HEK293 (cell line): ENCODE data around the gene FKBP14.
A peak's percentile ranks its signal among the peaks of the same experiment; 100 is the strongest.

Experiments
- CTCF ChIA-PET: fragments of 350-600 bp; formaldehyde crosslinking; extraction: SDS; loops from one replicate; lab custom pipeline; 2021; ENCODE audit warnings: antibody characterized with exemption; lab: Yijun Ruan, JAX
- POLR2A ChIA-PET: fragments of 300-600 bp; formaldehyde crosslinking; extraction: SDS; loops from one replicate; lab custom pipeline; 2020; ENCODE audit warnings: antibody characterized with exemption, inconsistent platforms; lab: Yijun Ruan, JAX
- H3K27ac ChIP-seq: fragments of 200-500 bp; sonication (Bioruptor generic); 2 replicates; pipeline ENCODE4 v1.5.1; 2014; ENCODE audit warnings: low read depth, low read length, control low read depth, inconsistent platforms; ENCODE audit errors: extremely low read depth
- H3K36me3 ChIP-seq, 2 experiments: fragments of 200-500 bp in 1 of 2; sonication (Bioruptor generic) in 1 of 2; 1 replicate in 1 of 2; 2 replicates in 1 of 2; pipeline ENCODE4 v1.5.1; 2014 to 2017; ENCODE audit warnings: inconsistent platforms in 2 of 2, low read length in 2 of 2; ENCODE audit not compliant: control insufficient read depth in 2 of 2, insufficient read depth in 1 of 2
- H3K4me1 ChIP-seq: fragments of 200-500 bp; sonication (Bioruptor generic); 2 replicates; pipeline ENCODE4 v1.5.1; 2014; ENCODE audit warnings: mild to moderate bottlenecking, low read length, inconsistent platforms; ENCODE audit not compliant: control insufficient read depth, insufficient read depth
- H3K4me3 ChIP-seq: 2 replicates; pipeline ENCODE4 v1.5.1; 2011; ENCODE audit warnings: low read depth, mild to moderate bottlenecking, control low read depth, low read length, moderate library complexity
- H3K9me3 ChIP-seq: fragments of 200-500 bp; sonication (Bioruptor generic); 2 replicates; pipeline ENCODE4 v1.5.1; 2014; ENCODE audit warnings: low read depth, low read length, inconsistent platforms; ENCODE audit not compliant: control insufficient read depth, insufficient read depth
- HOXD13 ChIP-seq: sonication (generic); formaldehyde crosslinking; IDR thresholded peaks from 2 replicates; pipeline ENCODE4 v1.8.0; 2022; ENCODE audit warnings: missing genetic modification reagents, borderline replicate concordance
- MYNN ChIP-seq: fragments of 450-650 bp; formaldehyde crosslinking; IDR thresholded peaks from 2 replicates; pipeline ENCODE4 v1.5.1; 2016; ENCODE audit warnings: missing biosample characterization, missing genetic modification characterization, borderline replicate concordance
- SP3 ChIP-seq: fragments of 450-650 bp; formaldehyde crosslinking; IDR thresholded peaks from 2 replicates; pipeline ENCODE4 v1.5.1; 2016; ENCODE audit warnings: missing biosample characterization, missing genetic modification characterization
- SP7 ChIP-seq: fragments of 450-650 bp; formaldehyde crosslinking; IDR thresholded peaks from 2 replicates; pipeline ENCODE4 v1.5.1; 2016; ENCODE audit warnings: missing biosample characterization, missing genetic modification characterization
- YY1 ChIP-seq: fragments of 450-650 bp; formaldehyde crosslinking; IDR thresholded peaks from 2 replicates; pipeline ENCODE4 v1.5.1; 2018; ENCODE audit warnings: missing biosample characterization, missing genetic modification characterization
- ZBTB1 ChIP-seq: fragments of 450-650 bp; formaldehyde crosslinking; IDR thresholded peaks from 2 replicates; pipeline ENCODE4 v1.5.1; 2016; ENCODE audit warnings: missing biosample characterization, missing genetic modification characterization
- ZEB2 ChIP-seq: fragments of 450-650 bp; formaldehyde crosslinking; IDR thresholded peaks from 2 replicates; pipeline ENCODE4 v1.5.1; 2016; ENCODE audit warnings: missing biosample characterization, missing genetic modification characterization
- ZIC2 ChIP-seq: fragments of 450-650 bp; formaldehyde crosslinking; IDR thresholded peaks from 2 replicates; pipeline ENCODE4 v1.5.1; 2016; ENCODE audit warnings: missing biosample characterization, missing genetic modification characterization
- ZNF140 ChIP-seq: fragments of 450-650 bp; formaldehyde crosslinking; IDR thresholded peaks from 2 replicates; pipeline ENCODE4 v1.5.1; 2016; ENCODE audit warnings: missing biosample characterization, missing genetic modification characterization
- ZNF155 ChIP-seq: fragments of 450-650 bp; formaldehyde crosslinking; IDR thresholded peaks from 2 replicates; pipeline ENCODE4 v1.5.1; 2016; ENCODE audit warnings: missing biosample characterization, missing genetic modification characterization
- ZNF19 ChIP-seq: fragments of 450-650 bp; formaldehyde crosslinking; IDR thresholded peaks from 2 replicates; pipeline ENCODE4; 2016; ENCODE audit warnings: missing biosample characterization, missing genetic modification characterization, low read depth
- ZNF23 ChIP-seq: fragments of 450-650 bp; formaldehyde crosslinking; IDR thresholded peaks from 2 replicates; pipeline ENCODE4 v1.5.1; 2016; ENCODE audit warnings: missing biosample characterization, missing genetic modification characterization, borderline replicate concordance
- ZNF24 ChIP-seq: fragments of 450-650 bp; formaldehyde crosslinking; IDR thresholded peaks from 2 replicates; pipeline ENCODE4 v1.5.1; 2016; ENCODE audit warnings: missing biosample characterization, missing genetic modification characterization
- ZNF324 ChIP-seq: fragments of 450-650 bp; formaldehyde crosslinking; IDR thresholded peaks from 2 replicates; pipeline ENCODE4 v1.5.1; 2016; ENCODE audit warnings: missing biosample characterization, missing genetic modification characterization
- ZNF341 ChIP-seq: fragments of 450-650 bp; formaldehyde crosslinking; IDR thresholded peaks from 2 replicates; pipeline ENCODE4; 2016; ENCODE audit warnings: low read depth, missing biosample characterization, missing genetic modification characterization
- ZNF626 ChIP-seq: fragments of 450-650 bp; sonication (Bioruptor Pico); formaldehyde crosslinking; IDR thresholded peaks from 2 replicates; pipeline ENCODE4 v1.5.1; 2018; ENCODE audit warnings: missing biosample characterization, missing genetic modification characterization, inconsistent platforms
- ZNF660 ChIP-seq: fragments of 450-650 bp; IDR thresholded peaks from 2 replicates; pipeline ENCODE4 v1.5.1; 2018; ENCODE audit warnings: missing biosample characterization, mild to moderate bottlenecking, missing genetic modification characterization
- ZNF843 ChIP-seq: fragments of 450-650 bp; formaldehyde crosslinking; IDR thresholded peaks from 2 replicates; pipeline ENCODE4 v1.5.1; 2016; ENCODE audit warnings: missing biosample characterization, missing genetic modification characterization
- ZXDB ChIP-seq: fragments of 450-650 bp; formaldehyde crosslinking; IDR thresholded peaks from 2 replicates; pipeline ENCODE4 v1.5.1; 2016; ENCODE audit warnings: missing biosample characterization, missing genetic modification characterization
- TF ChIP-seq, protein P1 (sequence below): fragments of 450-650 bp; IDR thresholded peaks from 2 replicates; pipeline ENCODE4 v1.5.1; 2018; ENCODE audit warnings: missing biosample characterization, mild to moderate bottlenecking, missing genetic modification characterization
- TF ChIP-seq, protein P2 (sequence below): fragments of 450-650 bp; formaldehyde crosslinking; IDR thresholded peaks from 2 replicates; pipeline ENCODE4 v1.5.1; 2016; ENCODE audit warnings: missing biosample characterization, missing genetic modification characterization
- TF ChIP-seq, protein P3 (sequence below): fragments of 450-650 bp; formaldehyde crosslinking; IDR thresholded peaks from 2 replicates; pipeline ENCODE4 v1.5.1; 2016; ENCODE audit warnings: missing biosample characterization, missing genetic modification characterization
- TF ChIP-seq, protein P4 (sequence below): sonication (generic); formaldehyde crosslinking; IDR thresholded peaks from 2 replicates; pipeline ENCODE4 v1.8.1; 2022; ENCODE audit warnings: mild to moderate bottlenecking, moderate library complexity, missing genetic modification reagents
- TF ChIP-seq, protein P5 (sequence below): fragments of 450-650 bp; formaldehyde crosslinking; IDR thresholded peaks from 2 replicates; pipeline ENCODE4 v1.5.1; 2016; ENCODE audit warnings: missing biosample characterization, missing genetic modification characterization, borderline replicate concordance

Gene FKBP14, protein sequence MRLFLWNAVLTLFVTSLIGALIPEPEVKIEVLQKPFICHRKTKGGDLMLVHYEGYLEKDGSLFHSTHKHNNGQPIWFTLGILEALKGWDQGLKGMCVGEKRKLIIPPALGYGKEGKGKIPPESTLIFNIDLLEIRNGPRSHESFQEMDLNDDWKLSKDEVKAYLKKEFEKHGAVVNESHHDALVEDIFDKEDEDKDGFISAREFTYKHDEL

DNA sequence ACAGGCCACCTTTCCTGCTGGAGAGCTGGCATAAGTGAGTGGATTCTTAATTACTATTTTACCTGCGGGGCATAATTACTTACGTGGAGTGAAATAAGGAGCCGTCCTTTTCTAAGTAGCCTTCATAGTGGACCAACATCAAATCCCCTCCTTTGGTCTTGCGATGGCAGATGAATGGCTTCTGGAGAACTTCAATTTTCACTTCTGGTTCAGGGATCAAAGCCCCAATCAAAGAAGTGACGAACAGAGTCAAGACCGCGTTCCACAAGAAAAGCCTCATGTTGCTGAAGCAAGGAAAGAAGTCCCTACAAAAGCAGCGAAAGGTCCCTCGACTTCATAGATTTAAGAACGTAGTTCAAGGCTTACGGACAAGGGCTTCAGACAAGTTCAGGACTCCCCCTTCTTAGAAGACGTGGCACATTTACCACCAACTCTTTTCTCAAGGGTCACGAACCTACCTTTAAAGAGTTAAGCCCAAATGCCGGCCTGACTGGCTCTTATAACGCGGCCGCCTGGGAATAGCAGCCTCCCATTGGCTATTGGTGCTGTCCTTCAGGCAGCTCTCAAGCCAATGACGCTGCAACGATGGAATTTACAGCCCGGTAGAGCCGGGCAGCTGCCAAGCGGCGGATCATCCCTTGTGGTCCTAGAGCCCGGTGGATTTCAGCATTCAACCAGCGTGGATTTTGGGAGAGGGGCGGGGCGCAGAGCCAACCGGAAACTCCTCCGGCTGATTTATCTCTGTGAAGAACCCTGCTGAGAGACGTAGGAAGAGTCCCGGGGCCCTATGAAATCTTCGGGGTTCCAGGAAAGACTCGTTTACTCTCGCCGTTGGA, at the start of gene FKBP14:
Gene FKBP14 (minus strand): TSS at position 474 of the 836 bp plus-strand sequence. CDS start 194 bp downstream, at position 280.
- H3K4me3 ChIP-seq, result peak within 1 kb of the TSS; percentile 88
- H3K36me3 ChIP-seq, result no peaks in the 10 kb centered on the region; a peak in 1 of 3 replicates
- POLR2A ChIA-PET, result interaction anchor here (0.7 to 1.4 kb wide), 2 partner anchors 37 to 38 kb away, joined by 3 to 4 read pairs; partner anchors contain the start of gene SCRN1
- H3K9me3 ChIP-seq, result no peaks in the 10 kb centered on the region
- CTCF ChIA-PET, result interaction anchor here (0.8 kb wide), 1 partner anchor 144 kb away, joined by 3 read pairs; no protein-coding TSS in a partner anchor
- peaks cover 10% of the 10 kb centered on the region; the same call in 1 of the 2 replicates for H3K4me1 ChIP-seq
- peak within 1 kb of the TSS; percentile 47 for H3K27ac ChIP-seq
- peak; percentile 54; the same call in 1 of the 2 replicates for TF ChIP-seq ZXDB (tag by site-specific recombination)
- TF ChIP-seq SP3, result peak; percentile 63
- no peak for TF ChIP-seq ZBTB1 (tag by site-specific recombination)
- peak; percentile 78; the same call in 1 of the 2 replicates for TF ChIP-seq ZIC2 (tag by site-specific recombination)
- TF ChIP-seq MYNN (tag by site-specific recombination), result peak; percentile 100
- peak; percentile 51; the same call in 1 of the 2 replicates for TF ChIP-seq ZEB2
- no peak for TF ChIP-seq ZNF626 (tag by site-specific recombination)
- TF ChIP-seq HOXD13 (CRISPR knock-in tag), result peak; percentile 91
- peak; percentile 49; the same call in 1 of the 2 replicates for TF ChIP-seq ZNF341 (tag by site-specific recombination)
- TF ChIP-seq, protein P1, sequence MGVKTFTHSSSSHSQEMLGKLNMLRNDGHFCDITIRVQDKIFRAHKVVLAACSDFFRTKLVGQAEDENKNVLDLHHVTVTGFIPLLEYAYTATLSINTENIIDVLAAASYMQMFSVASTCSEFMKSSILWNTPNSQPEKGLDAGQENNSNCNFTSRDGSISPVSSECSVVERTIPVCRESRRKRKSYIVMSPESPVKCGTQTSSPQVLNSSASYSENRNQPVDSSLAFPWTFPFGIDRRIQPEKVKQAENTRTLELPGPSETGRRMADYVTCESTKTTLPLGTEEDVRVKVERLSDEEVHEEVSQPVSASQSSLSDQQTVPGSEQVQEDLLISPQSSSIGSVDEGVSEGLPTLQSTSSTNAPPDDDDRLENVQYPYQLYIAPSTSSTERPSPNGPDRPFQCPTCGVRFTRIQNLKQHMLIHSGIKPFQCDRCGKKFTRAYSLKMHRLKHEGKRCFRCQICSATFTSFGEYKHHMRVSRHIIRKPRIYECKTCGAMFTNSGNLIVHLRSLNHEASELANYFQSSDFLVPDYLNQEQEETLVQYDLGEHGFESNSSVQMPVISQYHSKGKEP (tag by site-specific recombination), result no peak
- TF ChIP-seq SP7 (tag by site-specific recombination), result peak; percentile 40; the same call in 1 of the 2 replicates
- TF ChIP-seq, protein P2, sequence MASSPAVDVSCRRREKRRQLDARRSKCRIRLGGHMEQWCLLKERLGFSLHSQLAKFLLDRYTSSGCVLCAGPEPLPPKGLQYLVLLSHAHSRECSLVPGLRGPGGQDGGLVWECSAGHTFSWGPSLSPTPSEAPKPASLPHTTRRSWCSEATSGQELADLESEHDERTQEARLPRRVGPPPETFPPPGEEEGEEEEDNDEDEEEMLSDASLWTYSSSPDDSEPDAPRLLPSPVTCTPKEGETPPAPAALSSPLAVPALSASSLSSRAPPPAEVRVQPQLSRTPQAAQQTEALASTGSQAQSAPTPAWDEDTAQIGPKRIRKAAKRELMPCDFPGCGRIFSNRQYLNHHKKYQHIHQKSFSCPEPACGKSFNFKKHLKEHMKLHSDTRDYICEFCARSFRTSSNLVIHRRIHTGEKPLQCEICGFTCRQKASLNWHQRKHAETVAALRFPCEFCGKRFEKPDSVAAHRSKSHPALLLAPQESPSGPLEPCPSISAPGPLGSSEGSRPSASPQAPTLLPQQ (tag by site-specific recombination), result peak; percentile 32; the same call in 1 of the 2 replicates
- no peak; the same call in 1 of the 2 replicates for TF ChIP-seq ZNF660 (tag by site-specific recombination)
- no peak for TF ChIP-seq ZNF19 (tag by site-specific recombination)
- TF ChIP-seq, protein P3, sequence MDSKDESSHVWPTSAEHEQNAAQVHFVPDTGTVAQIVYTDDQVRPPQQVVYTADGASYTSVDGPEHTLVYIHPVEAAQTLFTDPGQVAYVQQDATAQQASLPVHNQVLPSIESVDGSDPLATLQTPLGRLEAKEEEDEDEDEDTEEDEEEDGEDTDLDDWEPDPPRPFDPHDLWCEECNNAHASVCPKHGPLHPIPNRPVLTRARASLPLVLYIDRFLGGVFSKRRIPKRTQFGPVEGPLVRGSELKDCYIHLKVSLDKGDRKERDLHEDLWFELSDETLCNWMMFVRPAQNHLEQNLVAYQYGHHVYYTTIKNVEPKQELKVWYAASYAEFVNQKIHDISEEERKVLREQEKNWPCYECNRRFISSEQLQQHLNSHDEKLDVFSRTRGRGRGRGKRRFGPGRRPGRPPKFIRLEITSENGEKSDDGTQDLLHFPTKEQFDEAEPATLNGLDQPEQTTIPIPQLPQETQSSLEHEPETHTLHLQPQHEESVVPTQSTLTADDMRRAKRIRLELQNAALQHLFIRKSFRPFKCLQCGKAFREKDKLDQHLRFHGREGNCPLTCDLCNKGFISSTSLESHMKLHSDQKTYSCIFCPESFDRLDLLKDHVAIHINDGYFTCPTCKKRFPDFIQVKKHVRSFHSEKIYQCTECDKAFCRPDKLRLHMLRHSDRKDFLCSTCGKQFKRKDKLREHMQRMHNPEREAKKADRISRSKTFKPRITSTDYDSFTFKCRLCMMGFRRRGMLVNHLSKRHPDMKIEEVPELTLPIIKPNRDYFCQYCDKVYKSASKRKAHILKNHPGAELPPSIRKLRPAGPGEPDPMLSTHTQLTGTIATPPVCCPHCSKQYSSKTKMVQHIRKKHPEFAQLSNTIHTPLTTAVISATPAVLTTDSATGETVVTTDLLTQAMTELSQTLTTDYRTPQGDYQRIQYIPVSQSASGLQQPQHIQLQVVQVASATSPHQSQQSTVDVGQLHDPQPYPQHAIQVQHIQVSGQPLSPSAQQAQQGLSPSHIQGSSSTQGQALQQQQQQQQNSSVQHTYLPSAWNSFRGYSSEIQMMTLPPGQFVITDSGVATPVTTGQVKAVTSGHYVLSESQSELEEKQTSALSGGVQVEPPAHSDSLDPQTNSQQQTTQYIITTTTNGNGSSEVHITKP (tag by site-specific recombination), result peak; percentile 65; the same call in 1 of the 2 replicates
- TF ChIP-seq ZNF140 (tag by site-specific recombination), result no peak
- TF ChIP-seq YY1 (tag by site-specific recombination), result no peak
- TF ChIP-seq ZNF23 (tag by site-specific recombination), result no peak
- TF ChIP-seq ZNF843 (tag by site-specific recombination), result no peak
- 0 out of 2 replicates have a peak, but pooled peaks have one; percentile 35 for TF ChIP-seq ZNF324
- no peak for TF ChIP-seq ZNF155 (tag by site-specific recombination)
- TF ChIP-seq, protein P4, sequence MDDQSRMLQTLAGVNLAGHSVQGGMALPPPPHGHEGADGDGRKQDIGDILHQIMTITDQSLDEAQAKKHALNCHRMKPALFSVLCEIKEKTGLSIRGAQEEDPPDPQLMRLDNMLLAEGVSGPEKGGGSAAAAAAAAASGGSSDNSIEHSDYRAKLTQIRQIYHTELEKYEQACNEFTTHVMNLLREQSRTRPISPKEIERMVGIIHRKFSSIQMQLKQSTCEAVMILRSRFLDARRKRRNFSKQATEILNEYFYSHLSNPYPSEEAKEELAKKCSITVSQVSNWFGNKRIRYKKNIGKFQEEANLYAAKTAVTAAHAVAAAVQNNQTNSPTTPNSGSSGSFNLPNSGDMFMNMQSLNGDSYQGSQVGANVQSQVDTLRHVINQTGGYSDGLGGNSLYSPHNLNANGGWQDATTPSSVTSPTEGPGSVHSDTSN (CRISPR knock-in tag), result peak; percentile 97
- TF ChIP-seq ZNF24, result peak; percentile 49; the same call in 1 of the 2 replicates
- TF ChIP-seq, protein P5, sequence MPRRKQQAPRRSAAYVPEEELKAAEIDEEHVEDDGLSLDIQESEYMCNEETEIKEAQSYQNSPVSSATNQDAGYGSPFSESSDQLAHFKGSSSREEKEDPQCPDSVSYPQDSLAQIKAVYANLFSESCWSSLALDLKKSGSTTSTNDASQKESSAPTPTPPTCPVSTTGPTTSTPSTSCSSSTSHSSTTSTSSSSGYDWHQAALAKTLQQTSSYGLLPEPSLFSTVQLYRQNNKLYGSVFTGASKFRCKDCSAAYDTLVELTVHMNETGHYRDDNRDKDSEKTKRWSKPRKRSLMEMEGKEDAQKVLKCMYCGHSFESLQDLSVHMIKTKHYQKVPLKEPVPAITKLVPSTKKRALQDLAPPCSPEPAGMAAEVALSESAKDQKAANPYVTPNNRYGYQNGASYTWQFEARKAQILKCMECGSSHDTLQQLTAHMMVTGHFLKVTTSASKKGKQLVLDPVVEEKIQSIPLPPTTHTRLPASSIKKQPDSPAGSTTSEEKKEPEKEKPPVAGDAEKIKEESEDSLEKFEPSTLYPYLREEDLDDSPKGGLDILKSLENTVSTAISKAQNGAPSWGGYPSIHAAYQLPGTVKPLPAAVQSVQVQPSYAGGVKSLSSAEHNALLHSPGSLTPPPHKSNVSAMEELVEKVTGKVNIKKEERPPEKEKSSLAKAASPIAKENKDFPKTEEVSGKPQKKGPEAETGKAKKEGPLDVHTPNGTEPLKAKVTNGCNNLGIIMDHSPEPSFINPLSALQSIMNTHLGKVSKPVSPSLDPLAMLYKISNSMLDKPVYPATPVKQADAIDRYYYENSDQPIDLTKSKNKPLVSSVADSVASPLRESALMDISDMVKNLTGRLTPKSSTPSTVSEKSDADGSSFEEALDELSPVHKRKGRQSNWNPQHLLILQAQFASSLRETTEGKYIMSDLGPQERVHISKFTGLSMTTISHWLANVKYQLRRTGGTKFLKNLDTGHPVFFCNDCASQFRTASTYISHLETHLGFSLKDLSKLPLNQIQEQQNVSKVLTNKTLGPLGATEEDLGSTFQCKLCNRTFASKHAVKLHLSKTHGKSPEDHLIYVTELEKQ (tag by site-specific recombination), result no peak
